ENCODE data around the gene ACKR1.

ACKR1 gene

DNA sequence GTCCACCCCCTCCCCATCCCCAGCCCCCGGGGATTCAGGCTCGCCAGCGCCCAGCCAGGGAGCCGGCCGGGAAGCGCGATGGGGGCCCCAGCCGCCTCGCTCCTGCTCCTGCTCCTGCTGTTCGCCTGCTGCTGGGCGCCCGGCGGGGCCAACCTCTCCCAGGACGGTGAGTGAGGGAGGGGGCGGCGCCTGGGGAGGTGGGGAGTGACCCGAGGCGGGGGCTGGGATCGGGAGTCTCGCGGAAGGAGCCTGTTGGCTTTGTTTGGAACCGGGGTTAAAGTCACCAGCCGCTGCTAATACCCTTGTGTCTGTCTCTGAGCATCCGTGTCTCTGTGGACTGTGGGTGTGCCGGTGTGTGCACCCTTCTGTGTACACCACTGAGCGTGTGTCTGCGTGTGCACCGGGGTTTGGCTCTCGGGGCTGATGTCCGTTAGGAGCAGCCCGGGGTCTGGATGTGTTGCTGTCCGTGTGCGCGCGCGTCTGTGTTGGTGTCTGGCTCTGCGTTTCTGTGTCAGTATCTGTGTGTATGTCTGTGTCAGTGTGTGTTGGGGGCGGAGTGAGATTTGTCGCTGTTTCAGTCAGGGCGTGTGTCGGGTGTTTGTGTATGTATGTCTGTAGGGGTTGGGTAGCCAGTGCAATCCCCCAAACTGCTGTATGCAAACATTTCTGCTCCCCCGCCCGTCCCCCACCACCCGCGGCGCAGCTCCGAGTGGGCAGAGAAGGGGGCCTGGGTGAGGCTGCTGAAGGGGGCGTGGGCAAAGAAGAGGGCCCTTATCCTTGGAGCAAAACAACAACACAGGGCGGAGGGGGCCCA, 32.8 kb upstream of the ACKR1 start:
- Histone ChIP-seq H3K36me3 (ENCODE audit: control insufficient read depth, insufficient read depth, low read length) (no peaks in the 10 kb centered on the region), H3K27ac (ENCODE audit: insufficient read depth, low read depth, low read length, poor library complexity, severe bottlenecking) (no peak overlapping the region), H3K27me3 (ENCODE audit: control insufficient read depth, insufficient read depth, low read length, poor library complexity, severe bottlenecking) (no peaks in the 10 kb centered on the region), H3K9me3 (ENCODE audit: control insufficient read depth, low read length) (no peaks in the 10 kb centered on the region), H3K4me3 (ENCODE audit: insufficient read depth, low read depth, low read length) (peak overlapping the region; percentile 82), H3K4me1 (ENCODE audit: control insufficient read depth, insufficient read depth, low read length) (peaks cover 15% of the 10 kb centered on the region)
- whole genome bisulfite sequencing, 2 experiments = 0 to 1% methylated on average over 49 of the region's 49 CpGs

DNA sequence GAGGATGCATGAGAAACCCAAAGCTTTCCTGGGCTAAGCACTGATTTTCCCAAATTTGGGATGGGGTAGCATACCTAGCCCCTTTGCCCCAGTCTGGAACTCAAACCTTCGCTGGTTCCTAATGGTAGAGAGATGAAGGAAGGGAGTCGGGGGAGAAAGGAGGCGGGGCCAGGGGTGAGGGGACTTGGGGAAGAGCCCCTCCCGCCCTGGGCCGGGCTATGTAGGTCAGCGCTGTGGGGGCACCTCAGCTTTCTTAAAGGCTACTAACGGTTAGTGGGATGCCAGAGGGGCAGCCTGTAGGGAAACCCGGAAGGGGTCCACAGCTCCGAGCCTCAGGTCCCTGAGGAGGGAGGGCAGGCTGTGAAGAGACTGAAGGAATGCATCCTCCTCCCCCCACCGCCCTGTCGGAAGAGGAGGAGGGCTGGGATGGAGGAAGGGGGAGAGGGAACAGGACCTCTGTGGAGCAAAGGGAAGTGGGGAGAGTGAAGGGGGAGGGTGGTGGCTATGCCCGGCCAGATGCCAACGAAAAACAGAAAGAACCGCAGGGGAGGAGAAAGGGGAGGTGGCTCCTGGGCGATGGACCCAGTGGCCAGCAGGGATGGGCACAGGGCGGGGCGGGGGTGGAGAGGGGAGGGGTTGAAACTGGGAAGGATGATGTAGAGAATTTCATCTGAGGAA, 31.9 kb upstream of the ACKR1 start:
- Histone ChIP-seq H3K36me3 (ENCODE audit: control insufficient read depth, insufficient read depth, low read length) (no peaks in the 10 kb centered on the region), H3K27me3 (ENCODE audit: control insufficient read depth, insufficient read depth, low read length, poor library complexity, severe bottlenecking) (no peaks in the 10 kb centered on the region), H3K4me3 (ENCODE audit: insufficient read depth, low read depth, low read length) (peak overlapping the region; percentile 82), H3K4me1 (ENCODE audit: control insufficient read depth, insufficient read depth, low read length) (peaks cover 15% of the 10 kb centered on the region), H3K27ac (ENCODE audit: insufficient read depth, low read depth, low read length, poor library complexity, severe bottlenecking) (no peak overlapping the region), H3K9me3 (ENCODE audit: control insufficient read depth, low read length) (no peaks in the 10 kb centered on the region)
- WGBS, 2 experiments = 0 to 1% methylated on average over 16 to 17 of the region's 17 CpGs

DNA sequence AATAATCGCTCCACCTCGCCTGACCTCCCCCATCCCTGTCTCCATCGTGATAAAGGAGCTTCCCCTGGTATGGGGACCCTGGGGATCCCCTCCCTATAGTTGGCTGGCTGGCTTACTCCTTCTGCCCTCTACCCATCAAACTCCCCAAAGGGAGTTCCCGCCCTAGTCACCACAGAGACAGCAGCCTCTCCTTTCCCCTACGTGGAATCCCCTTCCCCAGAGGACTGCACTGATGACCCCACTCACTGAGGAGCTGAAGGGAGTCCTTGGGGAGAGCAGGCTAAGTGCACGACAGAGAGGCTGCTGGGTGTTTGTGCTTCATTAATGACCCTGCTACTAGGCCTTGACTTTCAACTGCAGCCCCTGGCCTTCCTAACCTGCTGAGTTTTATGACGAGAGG, 31.4 kb upstream of the ACKR1 start:
- Histone ChIP-seq H3K27me3 (ENCODE audit: control insufficient read depth, insufficient read depth, low read length, poor library complexity, severe bottlenecking) (no peaks in the 10 kb centered on the region), H3K9me3 (ENCODE audit: control insufficient read depth, low read length) (no peaks in the 10 kb centered on the region), H3K36me3 (ENCODE audit: control insufficient read depth, insufficient read depth, low read length) (no peaks in the 10 kb centered on the region), H3K27ac (ENCODE audit: insufficient read depth, low read depth, low read length, poor library complexity, severe bottlenecking) (no peak overlapping the region), H3K4me1 (ENCODE audit: control insufficient read depth, insufficient read depth, low read length) (peaks cover 15% of the 10 kb centered on the region), H3K4me3 (ENCODE audit: insufficient read depth, low read depth, low read length) (peak overlapping the region; percentile 82)
- WGBS, 2 experiments = 22 to 26% methylated on average over 7 of the region's 7 CpGs

DNA sequence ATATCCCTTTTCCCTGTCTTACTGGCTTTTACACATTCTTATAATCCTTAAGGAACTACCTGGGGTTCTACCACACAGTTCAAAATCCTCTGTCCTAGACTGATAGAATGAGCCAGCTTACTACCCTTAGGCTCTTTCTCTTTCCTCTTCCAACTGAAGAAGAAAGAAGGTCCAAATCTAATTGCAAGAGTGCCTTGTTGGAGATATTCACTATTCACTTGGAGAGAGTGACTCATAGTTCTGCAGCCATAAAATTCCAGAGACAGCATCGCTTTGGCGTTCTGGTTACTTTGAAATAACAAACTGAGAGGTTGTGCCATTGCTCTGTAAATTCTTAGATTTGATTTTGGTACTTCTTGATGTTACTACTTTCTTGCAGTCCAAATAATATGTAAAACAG, 29.1 kb upstream of the ACKR1 start:
- WGBS, 2 experiments = 81 to 87% methylated on average over 2 of the region's 2 CpGs
- H3K36me3 ChIP-seq (ENCODE audit: control insufficient read depth, insufficient read depth, low read length) = no peaks in the 10 kb centered on the region
- no peaks in the 10 kb centered on the region for H3K9me3 ChIP-seq (ENCODE audit: control insufficient read depth, low read length)
- H3K27me3 ChIP-seq (ENCODE audit: control insufficient read depth, insufficient read depth, low read length, poor library complexity, severe bottlenecking) = no peaks in the 10 kb centered on the region
- H3K4me3 ChIP-seq (ENCODE audit: insufficient read depth, low read depth, low read length) = no peak overlapping the region
- H3K4me1 ChIP-seq (ENCODE audit: control insufficient read depth, insufficient read depth, low read length) = peaks cover 15% of the 10 kb centered on the region
- H3K27ac ChIP-seq (ENCODE audit: insufficient read depth, low read depth, low read length, poor library complexity, severe bottlenecking) = no peak overlapping the region

DNA sequence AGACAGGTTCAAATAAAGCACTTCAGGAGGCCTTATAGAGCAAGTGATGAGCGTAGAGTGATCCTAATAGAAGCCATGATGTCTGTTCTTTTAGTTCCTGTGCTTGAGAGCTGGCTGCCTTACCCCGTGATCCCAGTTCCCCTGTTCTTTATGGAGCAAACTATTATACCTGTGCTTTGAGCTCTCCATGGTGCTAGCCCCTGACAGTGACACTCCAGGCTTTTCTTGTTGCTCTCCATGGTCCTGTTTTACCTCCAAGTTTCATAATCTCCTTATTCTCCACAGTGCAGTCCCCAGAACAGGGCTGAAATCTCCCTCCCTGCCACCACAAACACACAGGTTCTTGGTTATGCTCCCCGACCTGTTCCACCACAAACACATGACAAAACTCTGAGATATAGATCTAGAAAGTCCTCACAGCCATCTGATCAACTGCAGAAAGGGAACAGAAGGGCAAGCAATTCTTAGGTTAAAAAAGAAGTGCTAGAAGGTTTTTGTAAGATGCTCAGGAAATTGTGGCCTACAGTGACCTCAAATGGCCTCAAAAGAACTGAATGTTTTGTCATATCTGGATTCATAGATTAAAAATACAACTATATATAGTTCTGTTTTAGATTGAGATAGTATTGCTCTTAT, 27.3 kb upstream of the ACKR1 start:
- no peaks in the 10 kb centered on the region for H3K36me3 ChIP-seq (ENCODE audit: control insufficient read depth, insufficient read depth, low read length)
- H3K4me3 ChIP-seq (ENCODE audit: insufficient read depth, low read depth, low read length) = no peak overlapping the region
- 17 to 26% methylated on average over 3 of the region's 3 CpGs for WGBS, 2 experiments
- H3K27ac ChIP-seq (ENCODE audit: insufficient read depth, low read depth, low read length, poor library complexity, severe bottlenecking) = no peak overlapping the region
- H3K4me1 ChIP-seq (ENCODE audit: control insufficient read depth, insufficient read depth, low read length) = peaks cover 9% of the 10 kb centered on the region
- H3K9me3 ChIP-seq (ENCODE audit: control insufficient read depth, low read length) = no peaks in the 10 kb centered on the region
- no peaks in the 10 kb centered on the region for H3K27me3 ChIP-seq (ENCODE audit: control insufficient read depth, insufficient read depth, low read length, poor library complexity, severe bottlenecking)

DNA sequence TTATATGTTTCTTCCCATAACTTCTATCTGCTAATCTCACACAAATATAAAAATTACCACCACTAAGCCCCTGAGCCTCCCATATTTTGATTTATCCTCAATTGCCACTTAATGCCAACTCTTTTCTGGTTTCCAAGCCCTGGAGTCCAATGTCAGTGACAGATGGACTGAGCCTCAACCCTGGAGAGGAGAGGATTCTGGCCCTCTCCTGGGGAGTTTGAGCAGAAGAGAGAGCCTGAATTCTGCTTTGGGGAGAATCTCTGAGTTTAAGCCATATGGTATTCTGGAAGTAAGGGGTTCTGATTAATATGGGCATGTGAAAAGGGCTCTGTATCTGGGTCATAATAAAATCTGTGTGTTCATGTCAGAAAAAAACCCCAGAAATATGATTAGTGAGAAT, 24.8 kb upstream of the ACKR1 start:
- Histone ChIP-seq H3K27ac (ENCODE audit: insufficient read depth, low read depth, low read length, poor library complexity, severe bottlenecking) (no peak overlapping the region), H3K4me1 (ENCODE audit: control insufficient read depth, insufficient read depth, low read length) (no peaks in the 10 kb centered on the region), H3K4me3 (ENCODE audit: insufficient read depth, low read depth, low read length) (no peak overlapping the region), H3K27me3 (ENCODE audit: control insufficient read depth, insufficient read depth, low read length, poor library complexity, severe bottlenecking) (no peaks in the 10 kb centered on the region), H3K36me3 (ENCODE audit: control insufficient read depth, insufficient read depth, low read length) (no peaks in the 10 kb centered on the region), H3K9me3 (ENCODE audit: control insufficient read depth, low read length) (no peaks in the 10 kb centered on the region)

DNA sequence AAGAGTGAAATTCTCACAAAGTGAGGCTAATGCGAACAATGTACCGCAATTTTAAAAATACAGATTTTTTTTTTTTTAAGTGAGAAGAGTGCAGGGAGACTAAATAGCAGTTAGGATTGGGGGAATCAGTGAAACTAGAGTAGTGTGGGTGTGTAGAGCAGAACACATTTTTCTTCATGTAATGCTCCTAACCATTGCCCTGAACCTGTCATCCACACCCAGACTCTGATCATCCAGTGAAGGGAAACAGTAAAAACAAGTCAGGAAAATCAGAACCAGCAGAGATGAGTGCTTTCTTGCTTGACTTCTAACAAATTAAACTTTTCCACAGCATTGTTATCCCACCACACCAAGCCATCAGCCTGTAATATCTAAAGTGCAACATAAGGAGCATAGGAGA, 24.2 kb upstream of the ACKR1 start:
- Histone ChIP-seq H3K4me1 (ENCODE audit: control insufficient read depth, insufficient read depth, low read length) (no peaks in the 10 kb centered on the region), H3K36me3 (ENCODE audit: control insufficient read depth, insufficient read depth, low read length) (no peaks in the 10 kb centered on the region), H3K4me3 (ENCODE audit: insufficient read depth, low read depth, low read length) (no peak overlapping the region), H3K9me3 (ENCODE audit: control insufficient read depth, low read length) (no peaks in the 10 kb centered on the region), H3K27ac (ENCODE audit: insufficient read depth, low read depth, low read length, poor library complexity, severe bottlenecking) (no peak overlapping the region), H3K27me3 (ENCODE audit: control insufficient read depth, insufficient read depth, low read length, poor library complexity, severe bottlenecking) (no peaks in the 10 kb centered on the region)
- WGBS, 2 experiments = 97 to 100% methylated on average over 2 of the region's 2 CpGs

DNA sequence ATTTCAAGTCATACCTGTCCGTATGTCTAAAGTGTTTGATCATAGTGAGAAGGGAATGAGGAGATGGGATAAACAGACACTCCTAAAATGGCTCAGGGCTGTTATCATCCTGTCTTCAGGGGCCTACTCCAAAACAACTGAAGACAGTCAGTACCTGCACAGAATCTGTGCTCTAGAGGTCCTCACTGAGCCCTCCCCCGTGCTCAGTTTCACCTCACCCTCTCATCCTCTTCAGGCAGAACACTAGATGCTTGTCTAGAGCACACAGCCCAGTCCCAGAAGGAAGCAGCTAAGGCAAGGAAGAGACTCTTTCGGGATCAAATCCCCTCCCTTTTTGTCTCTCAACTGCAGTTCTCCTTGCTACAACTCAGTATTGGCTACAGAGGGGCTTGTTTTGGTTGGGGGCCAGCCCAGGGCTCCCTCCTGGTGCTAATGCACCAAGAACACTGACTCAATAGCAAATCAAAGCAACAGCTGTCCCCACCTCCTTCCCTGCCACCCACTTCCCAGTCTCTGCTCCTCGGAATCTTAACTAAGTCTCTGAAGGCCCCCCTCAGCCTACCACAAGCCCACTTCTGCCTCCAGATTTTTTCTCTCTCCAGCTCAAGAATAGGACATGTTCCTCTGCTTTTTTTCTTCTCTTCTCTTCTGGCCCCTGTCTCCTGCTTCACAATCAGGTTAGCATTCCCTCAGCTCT, 23.2 kb upstream of the ACKR1 start:
- H3K4me3 ChIP-seq (ENCODE audit: insufficient read depth, low read depth, low read length) = no peak overlapping the region
- H3K36me3 ChIP-seq (ENCODE audit: control insufficient read depth, insufficient read depth, low read length) = no peaks in the 10 kb centered on the region
- H3K27me3 ChIP-seq (ENCODE audit: control insufficient read depth, insufficient read depth, low read length, poor library complexity, severe bottlenecking) = no peaks in the 10 kb centered on the region
- no peak overlapping the region for H3K27ac ChIP-seq (ENCODE audit: insufficient read depth, low read depth, low read length, poor library complexity, severe bottlenecking)
- H3K9me3 ChIP-seq (ENCODE audit: control insufficient read depth, low read length) = no peaks in the 10 kb centered on the region
- 49 to 50% methylated on average over 4 of the region's 4 CpGs for WGBS, 2 experiments
- H3K4me1 ChIP-seq (ENCODE audit: control insufficient read depth, insufficient read depth, low read length) = peaks cover under 1% of the 10 kb centered on the region

DNA sequence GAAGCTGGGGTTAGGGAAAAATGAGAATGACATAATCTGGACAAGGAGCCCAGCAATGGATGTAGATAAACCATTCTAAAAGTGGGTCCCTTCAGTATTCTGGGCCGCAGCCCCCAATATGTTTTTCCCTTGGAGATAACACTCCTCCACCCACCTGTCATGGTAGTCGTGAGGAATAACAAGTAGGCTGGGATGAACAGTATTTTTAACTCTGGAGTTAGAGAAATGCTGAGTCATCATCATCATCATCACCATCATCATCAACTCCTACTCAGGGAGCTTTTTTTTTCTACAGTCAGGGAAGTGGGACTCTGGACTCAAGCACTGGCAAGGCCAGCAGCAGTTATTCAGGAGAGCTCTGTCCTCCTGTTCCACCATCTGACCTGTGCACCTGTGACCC, 20.5 kb upstream of the ACKR1 start:
- Histone ChIP-seq H3K27ac (ENCODE audit: insufficient read depth, low read depth, low read length, poor library complexity, severe bottlenecking) (no peak overlapping the region), H3K4me3 (ENCODE audit: insufficient read depth, low read depth, low read length) (no peak overlapping the region), H3K27me3 (ENCODE audit: control insufficient read depth, insufficient read depth, low read length, poor library complexity, severe bottlenecking) (no peaks in the 10 kb centered on the region), H3K4me1 (ENCODE audit: control insufficient read depth, insufficient read depth, low read length) (peaks cover 7% of the 10 kb centered on the region), H3K9me3 (ENCODE audit: control insufficient read depth, low read length) (no peaks in the 10 kb centered on the region), H3K36me3 (ENCODE audit: control insufficient read depth, insufficient read depth, low read length) (no peaks in the 10 kb centered on the region)
- 100% methylated on average over 1 to 2 of the region's 2 CpGs for WGBS, 2 experiments

DNA sequence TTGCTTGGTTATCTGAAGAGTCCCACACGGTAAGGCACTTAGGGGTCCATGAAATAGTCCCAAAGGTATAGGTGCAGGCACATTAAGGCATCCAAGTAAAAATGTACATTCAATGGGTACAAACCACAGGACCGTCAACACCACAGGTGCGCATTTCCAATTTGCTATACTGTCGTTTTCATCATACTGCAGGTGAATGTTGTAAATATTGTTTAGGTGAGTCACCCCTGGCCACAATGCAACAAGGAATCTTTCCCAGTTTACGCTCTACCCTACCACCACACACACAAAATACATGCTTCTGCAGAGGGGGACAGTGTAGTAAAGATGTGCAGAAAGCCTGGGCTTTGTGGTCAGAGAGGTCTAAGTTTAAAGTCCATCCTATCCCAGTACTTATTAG, 19.6 kb upstream of the ACKR1 start:
- 92 to 95% methylated on average over 4 to 5 of the region's 5 CpGs for WGBS, 2 experiments
- H3K9me3 ChIP-seq (ENCODE audit: control insufficient read depth, low read length) = no peaks in the 10 kb centered on the region
- H3K4me3 ChIP-seq (ENCODE audit: insufficient read depth, low read depth, low read length) = no peak overlapping the region
- no peak overlapping the region for H3K27ac ChIP-seq (ENCODE audit: insufficient read depth, low read depth, low read length, poor library complexity, severe bottlenecking)
- no peaks in the 10 kb centered on the region for H3K27me3 ChIP-seq (ENCODE audit: control insufficient read depth, insufficient read depth, low read length, poor library complexity, severe bottlenecking)
- peaks cover 7% of the 10 kb centered on the region for H3K4me1 ChIP-seq (ENCODE audit: control insufficient read depth, insufficient read depth, low read length)
- no peaks in the 10 kb centered on the region for H3K36me3 ChIP-seq (ENCODE audit: control insufficient read depth, insufficient read depth, low read length)
